Fibroblast of lung (primary cell): Measurements from ENCODE around the gene GTPBP6. TPM values are rescaled to one million over a fixed set of nuclear protein-coding genes. Genes with fewer than 3 reads are reported as not detected.
"Not testable (repeated sequence)": the region's sequence is repeated elsewhere in the genome, so short reads cannot be mapped to it uniquely, and the experiment has no call there.

Experiments used
- DNase-seq, 2 donors: peaks; one replicate each; pipeline versions ENCODE4 v3.0.0 to v3.0.0-alpha.2; 2010; ENCODE audit warnings: low read depth in 2 of 2
- H2AFZ ChIP-seq: 2 replicates; pipeline ENCODE4 v1.5.1; 2012; ENCODE audit warnings: low read length, control low read depth, inconsistent platforms
- H3K27ac ChIP-seq: 2 replicates; pipeline ENCODE4 v1.5.1; 2011; ENCODE audit warnings: low read length, control low read depth; ENCODE audit not compliant: insufficient read depth
- H3K27me3 ChIP-seq: 2 replicates; pipeline ENCODE4 v1.5.1; 2011; ENCODE audit warnings: mild to moderate bottlenecking, low read length; ENCODE audit not compliant: control insufficient read depth, insufficient read depth
- H3K36me3 ChIP-seq: 2 replicates; pipeline ENCODE4 v1.5.1; 2011; ENCODE audit warnings: low read length; ENCODE audit not compliant: control insufficient read depth, insufficient read depth
- H3K4me1 ChIP-seq: 2 replicates; pipeline ENCODE4 v1.5.1; 2011; ENCODE audit warnings: low read length; ENCODE audit not compliant: control insufficient read depth, insufficient read depth; ENCODE audit errors: extremely low read depth
- H3K4me2 ChIP-seq: 2 replicates; pipeline ENCODE4 v1.5.1; 2011; ENCODE audit warnings: low read length, control low read depth; ENCODE audit not compliant: insufficient read depth; ENCODE audit errors: extremely low read depth
- H3K4me3 ChIP-seq, 4 experiments: fragments of 200-600 bp in 1 of 4; sonication (generic) in 1 of 4; replicated peaks in 1 of 4; 2 replicates each; pipeline ENCODE4 v1.5.1; 2011 to 2016; ENCODE audit warnings: low read length in 4 of 4, low read depth in 3 of 4, mild to moderate bottlenecking in 3 of 4, control low read depth in 2 of 4, inconsistent platforms in 1 of 4, mixed read lengths in 1 of 4; ENCODE audit not compliant: insufficient read depth in 1 of 4; ENCODE audit errors: control extremely low read depth in 1 of 4
- H3K79me2 ChIP-seq: 2 replicates; pipeline ENCODE4 v1.5.1; 2012; ENCODE audit warnings: mild to moderate bottlenecking, low read length, inconsistent platforms; ENCODE audit not compliant: control insufficient read depth, insufficient read depth
- H3K9ac ChIP-seq: 2 replicates; pipeline ENCODE4 v1.5.1; 2011; ENCODE audit warnings: mild to moderate bottlenecking, low read length, control low read depth; ENCODE audit not compliant: insufficient read depth
- H3K9me3 ChIP-seq: 2 replicates; pipeline ENCODE4 v1.5.1; 2012; ENCODE audit warnings: low read depth, low read length; ENCODE audit not compliant: control insufficient read depth, insufficient read depth
- H4K20me1 ChIP-seq: 2 replicates; pipeline ENCODE4 v1.5.1; 2011; ENCODE audit warnings: low read length; ENCODE audit not compliant: control insufficient read depth, insufficient read depth; ENCODE audit errors: extremely low read depth
- EZH2 ChIP-seq: IDR thresholded peaks from 2 replicates; pipeline ENCODE4 v1.5.1; 2012; ENCODE audit warnings: low read length, control low read depth, mild to moderate bottlenecking; ENCODE audit errors: missing control alignments
- polyA plus RNA-seq, 2 donors: library from polyadenylated mRNA; depleted of rRNA in 1 of 2; stranded (reverse) in 1 of 2; unstranded in 1 of 2; fragments of >200 nt; gene quantifications; 2 replicates each; pipeline ENCODE4 v1.2.1, GENCODE V29; 2011 to 2012; ENCODE audit warnings: missing spikeins in 1 of 2
- total RNA-seq: library from RNA; depleted of rRNA; stranded (reverse); fragments of >200 nt; gene quantifications from 2 replicates; pipeline ENCODE4 v1.2.1, GENCODE V29; 2014
- TF ChIP-seq, protein P1 (sequence below), 2 donors: IDR thresholded peaks in 1 of 2; conservative IDR thresholded peaks in 1 of 2; 1 replicate in 1 of 2; 2 replicates in 1 of 2; pipeline ENCODE4 v1.5.1; 2011 to 2012; ENCODE audit warnings: low read length in 2 of 2, control low read depth in 1 of 2, inconsistent platforms in 1 of 2, low read depth in 1 of 2, mild to moderate bottlenecking in 1 of 2

Gene GTPBP6
- total and polyA plus RNA-seq, 2 donors (not counting 1 experiment from before 2014, with no cell fraction given), result 15.4 to 46.1 TPM

DNA sequence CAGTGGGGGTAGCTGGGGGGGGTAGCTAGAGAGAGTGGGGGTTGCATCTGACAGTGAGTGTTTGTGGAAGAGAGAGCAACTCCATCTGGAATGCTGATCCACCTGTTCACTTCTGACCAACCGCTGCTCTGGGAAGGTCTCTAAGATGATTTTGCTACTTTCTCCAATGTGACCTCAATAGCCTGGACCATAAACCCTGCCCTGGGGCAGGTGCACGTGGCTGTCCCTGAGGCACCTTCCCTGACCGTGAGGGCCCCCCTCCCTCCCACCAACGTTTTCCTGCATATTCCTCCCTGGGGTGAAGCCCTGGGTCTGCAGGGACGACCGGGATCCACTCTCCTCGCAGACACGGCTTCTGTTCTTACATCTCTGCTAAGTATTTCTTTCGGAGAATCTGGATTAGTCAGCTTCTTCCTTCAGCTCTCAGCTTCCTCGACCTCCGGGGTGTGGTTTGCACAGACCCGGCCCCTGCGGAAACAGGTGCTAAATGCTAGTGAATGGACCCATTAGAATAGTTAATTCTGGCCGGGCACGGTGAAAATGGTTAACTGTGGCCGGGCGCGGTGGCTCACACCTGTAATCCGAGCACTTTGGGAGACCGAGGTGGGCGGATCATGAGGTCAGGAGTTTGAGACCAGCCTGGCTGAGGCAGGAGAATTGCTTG lies 58.8 kb downstream of the GTPBP6 start:
- Histone ChIP-seq H3K4me2 (no peak overlapping the region), H3K36me3 (no peaks in the 10 kb centered on the region), H3K9ac (no peak overlapping the region), H3K4me3 (no peak overlapping the region), H4K20me1 (no peaks in the 10 kb centered on the region), H2AFZ (no peak overlapping the region), H3K27ac (no peak overlapping the region), H3K27me3 (no peaks in the 10 kb centered on the region), H3K79me2 (no peaks in the 10 kb centered on the region), H3K4me1 (peaks cover 2% of the 10 kb centered on the region), H3K9me3 (no peaks in the 10 kb centered on the region)
- no peak for DNase-seq
- no peak for TF ChIP-seq EZH2
- TF ChIP-seq, protein P1, sequence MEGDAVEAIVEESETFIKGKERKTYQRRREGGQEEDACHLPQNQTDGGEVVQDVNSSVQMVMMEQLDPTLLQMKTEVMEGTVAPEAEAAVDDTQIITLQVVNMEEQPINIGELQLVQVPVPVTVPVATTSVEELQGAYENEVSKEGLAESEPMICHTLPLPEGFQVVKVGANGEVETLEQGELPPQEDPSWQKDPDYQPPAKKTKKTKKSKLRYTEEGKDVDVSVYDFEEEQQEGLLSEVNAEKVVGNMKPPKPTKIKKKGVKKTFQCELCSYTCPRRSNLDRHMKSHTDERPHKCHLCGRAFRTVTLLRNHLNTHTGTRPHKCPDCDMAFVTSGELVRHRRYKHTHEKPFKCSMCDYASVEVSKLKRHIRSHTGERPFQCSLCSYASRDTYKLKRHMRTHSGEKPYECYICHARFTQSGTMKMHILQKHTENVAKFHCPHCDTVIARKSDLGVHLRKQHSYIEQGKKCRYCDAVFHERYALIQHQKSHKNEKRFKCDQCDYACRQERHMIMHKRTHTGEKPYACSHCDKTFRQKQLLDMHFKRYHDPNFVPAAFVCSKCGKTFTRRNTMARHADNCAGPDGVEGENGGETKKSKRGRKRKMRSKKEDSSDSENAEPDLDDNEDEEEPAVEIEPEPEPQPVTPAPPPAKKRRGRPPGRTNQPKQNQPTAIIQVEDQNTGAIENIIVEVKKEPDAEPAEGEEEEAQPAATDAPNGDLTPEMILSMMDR (conservative IDR thresholded peaks at IDR 0.05 in 1 of 2, IDR thresholded peaks at IDR 0.05 in 1 of 2; ENCODE audit: low read depth in 1 of 2, low read length in 2 of 2), result no peak

DNA sequence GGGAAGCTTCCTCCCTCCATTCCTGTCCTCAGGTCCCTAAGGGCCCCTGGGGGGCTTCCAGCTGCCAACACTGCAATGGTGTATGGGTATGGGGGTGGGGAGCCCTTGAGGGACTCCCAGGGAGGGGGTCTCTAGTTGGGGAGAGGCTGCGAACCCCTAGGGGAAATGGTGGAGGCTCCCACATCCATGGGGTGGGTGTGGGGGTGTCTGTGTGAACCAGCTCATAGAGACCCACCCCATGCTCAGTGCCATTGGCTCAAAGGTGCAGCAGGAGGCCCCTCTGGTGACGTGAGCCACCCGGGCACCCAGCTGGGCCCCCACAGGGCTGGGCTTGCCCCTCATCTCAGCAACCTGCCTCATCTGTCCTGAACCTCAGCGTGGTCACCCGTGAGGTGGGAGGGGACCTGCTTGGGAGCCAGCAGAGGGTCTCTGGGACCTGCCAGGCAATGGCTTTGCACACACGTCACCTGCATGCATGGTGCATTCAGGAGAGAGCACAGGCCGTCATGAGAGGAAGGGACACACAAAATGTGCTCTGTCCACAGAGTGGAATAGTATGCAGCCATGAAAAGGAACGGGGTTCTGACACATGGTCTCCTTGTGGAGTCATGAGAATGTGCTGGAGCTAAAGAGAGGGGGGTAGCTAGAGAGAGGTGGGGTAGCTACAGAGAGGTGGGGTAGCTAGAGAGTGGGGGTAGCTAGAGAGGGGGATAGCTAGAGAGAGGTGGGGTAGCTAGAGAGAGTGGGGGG lies 60.1 kb downstream of the GTPBP6 start:
- H3K79me2 ChIP-seq, result no peaks in the 10 kb centered on the region
- DNase-seq, result no peak
- H3K36me3 ChIP-seq, result no peaks in the 10 kb centered on the region
- H3K27ac ChIP-seq, result no peak overlapping the region
- H4K20me1 ChIP-seq, result no peaks in the 10 kb centered on the region
- no peak overlapping the region for H3K9ac ChIP-seq
- TF ChIP-seq EZH2, result no peak
- TF ChIP-seq, protein P1 (conservative IDR thresholded peaks at IDR 0.05 in 1 of 2, IDR thresholded peaks at IDR 0.05 in 1 of 2; ENCODE audit: low read depth in 1 of 2, low read length in 2 of 2), result no peak
- H3K4me3 ChIP-seq, result no peak overlapping the region
- no peak overlapping the region for H3K4me2 ChIP-seq
- H3K9me3 ChIP-seq, result no peaks in the 10 kb centered on the region
- H3K4me1 ChIP-seq, result peaks cover 2% of the 10 kb centered on the region
- H2AFZ ChIP-seq, result no peak overlapping the region
- H3K27me3 ChIP-seq, result no peaks in the 10 kb centered on the region

DNA sequence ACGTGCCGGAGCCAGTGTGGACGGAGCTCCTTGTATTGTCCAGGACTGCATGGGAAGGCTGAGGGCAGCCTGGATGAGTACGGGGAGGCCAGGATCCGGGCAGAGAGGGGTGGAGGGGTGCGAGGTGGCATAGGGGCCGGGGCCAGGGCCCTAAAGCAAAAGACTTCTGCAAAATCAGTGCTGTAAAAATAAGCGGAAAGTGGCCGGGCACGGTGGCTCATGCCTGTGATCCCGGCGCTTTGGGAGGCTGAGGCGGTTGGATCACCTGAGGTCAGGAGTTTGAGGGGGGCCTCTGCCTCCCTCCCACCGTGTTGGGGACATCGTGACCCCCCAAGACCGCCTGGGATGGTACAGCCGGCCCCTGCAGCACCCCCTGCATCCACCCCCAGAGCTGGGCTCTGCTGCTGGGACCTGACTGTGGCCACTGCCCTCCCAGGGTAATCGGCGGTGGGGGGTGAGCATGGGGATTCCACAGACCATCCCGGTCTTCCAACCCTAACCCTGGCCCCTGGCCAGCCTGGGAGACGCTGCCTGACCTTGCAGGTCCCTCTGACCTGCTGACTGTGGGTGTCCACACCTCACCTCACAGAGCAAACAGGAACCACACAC lies 60.8 kb downstream of the GTPBP6 start:
- Histone ChIP-seq H3K9me3 (no peaks in the 10 kb centered on the region), H2AFZ (no peak overlapping the region)
- DNase-seq, result no peak

DNA sequence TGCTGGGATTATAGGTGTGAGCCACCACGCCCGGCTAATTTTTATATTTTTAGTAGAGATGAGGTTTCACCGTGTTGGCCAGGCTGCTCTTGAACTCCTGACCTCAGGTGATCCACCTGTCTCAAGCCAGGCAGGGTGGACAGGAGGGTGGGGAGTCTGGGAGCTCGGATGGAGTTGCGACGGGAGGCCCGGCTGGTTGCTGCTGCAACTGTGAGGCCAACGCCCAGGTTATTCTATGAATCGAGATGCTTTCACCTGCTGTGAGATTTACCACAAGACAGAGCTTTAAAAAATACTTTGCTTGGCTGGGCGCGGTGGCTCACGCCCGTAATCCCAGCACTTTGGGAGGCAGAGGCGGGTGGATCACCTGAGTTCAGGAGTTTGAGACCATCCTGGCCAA lies 61.5 kb downstream of the GTPBP6 start:
- DNase-seq, H3K4me3 ChIP-seq, H3K36me3 ChIP-seq, H3K9ac ChIP-seq, H3K27me3 ChIP-seq, H4K20me1 ChIP-seq, H3K27ac ChIP-seq, H3K79me2 ChIP-seq, H2AFZ ChIP-seq, H3K4me1 ChIP-seq, H3K4me2 ChIP-seq, H3K9me3 ChIP-seq: not testable (repeated sequence)

More for the DNA sequence above, 60.8 kb downstream of the GTPBP6 start:
- H3K9ac ChIP-seq, result no peak overlapping the region
- no peaks in the 10 kb centered on the region for H3K79me2 ChIP-seq
- H3K27me3 ChIP-seq, result no peaks in the 10 kb centered on the region
- H3K4me1 ChIP-seq, result peaks cover 2% of the 10 kb centered on the region
- no peak overlapping the region for H3K4me3 ChIP-seq
- no peaks in the 10 kb centered on the region for H3K36me3 ChIP-seq
- H4K20me1 ChIP-seq, result no peaks in the 10 kb centered on the region
- no peak for TF ChIP-seq EZH2
- TF ChIP-seq, protein P1 (conservative IDR thresholded peaks at IDR 0.05 in 1 of 2, IDR thresholded peaks at IDR 0.05 in 1 of 2; ENCODE audit: low read depth in 1 of 2, low read length in 2 of 2), result no peak
- no peak overlapping the region for H3K4me2 ChIP-seq
- no peak overlapping the region for H3K27ac ChIP-seq
